ENCODE data around the gene COG2. TPM values are rescaled to one million over a fixed set of nuclear protein-coding genes. Genes with fewer than 3 reads are reported as not detected.
A peak's percentile ranks its signal among the peaks of the same experiment; 100 is the strongest.

Gene COG2
- total RNA-seq, 4 donors from 2014 or later = 21.5 to 46.5 (median 27.4) TPM

- intact Hi-C loops (cut with DNase I; ENCODE audit: low total_unique reads) = loop anchor here (2.0 to 5.0 kb wide), 2 partner anchors 223 to 335 kb away; partner anchors contain the start of genes ARV1, C1orf198 and TTC13
- no peaks in the 10 kb centered on the region for H3K27me3 ChIP-seq
- no peak for DNase-seq
- peak overlapping the region in 3 of 4 donors; percentile 77 to 89 (median 78) for H3K4me3 ChIP-seq
- no peaks in the 10 kb centered on the region for H3K9me3 ChIP-seq
- TF ChIP-seq CTCF (IDR thresholded peaks at IDR 0.05 in 4 of 5, conservative IDR thresholded peaks at IDR 0.05 in 1 of 5) (no peak), POLR2A (IDR thresholded peaks at IDR 0.05) (no peak)
- H3K36me3 ChIP-seq = no peaks in the 10 kb centered on the region
- peak overlapping the region in 1 of 4 donors; percentile 85 for H3K27ac ChIP-seq
- H3K4me1 ChIP-seq = peaks cover 21 to 29% of the 10 kb centered on the region in 2 donors
- in situ Hi-C loops (cut with MboI; ENCODE audit: low sequenced_read_pairs in 4 of 4) = loop anchor here in 1 of 4 donors (25.0 kb wide), 1 partner anchor 118 kb away; no protein-coding TSS in a partner anchor
- no peak for ATAC-seq
Measured at GRCh38 chr1:230643908-230644307, 1.6 kb downstream of the COG2 start.

GRCh38 chr1:230646710-230647302 lies 4.5 kb downstream of the COG2 start:
- ATAC-seq = no peak
- no peaks in the 10 kb centered on the region for H3K27me3 ChIP-seq
- no peak for DNase-seq
- no peaks in the 10 kb centered on the region for H3K9me3 ChIP-seq
- intact Hi-C loops (cut with DNase I; ENCODE audit: low total_unique reads) = no loop called here
- no peaks in the 10 kb centered on the region for H3K36me3 ChIP-seq
- in situ Hi-C loops (cut with MboI; ENCODE audit: low sequenced_read_pairs in 4 of 4) = loop anchor here in 1 of 4 donors (25.0 kb wide), 1 partner anchor 115 kb away; no protein-coding TSS in a partner anchor
- TF ChIP-seq CTCF (IDR thresholded peaks at IDR 0.05 in 4 of 5, conservative IDR thresholded peaks at IDR 0.05 in 1 of 5) (no peak), POLR2A (IDR thresholded peaks at IDR 0.05) (no peak)
- no peak overlapping the region for H3K27ac ChIP-seq
- H3K4me3 ChIP-seq = no peak overlapping the region
- H3K4me1 ChIP-seq = peaks cover 21 to 33% of the 10 kb centered on the region in 2 donors

GRCh38 chr1:230647321-230647720 lies 5.0 kb downstream of the COG2 start:
- no peaks in the 10 kb centered on the region for H3K9me3 ChIP-seq
- no peak for ATAC-seq
- H3K36me3 ChIP-seq = no peaks in the 10 kb centered on the region
- no peak for DNase-seq
- H3K4me3 ChIP-seq = no peak overlapping the region
- H3K4me1 ChIP-seq = peaks cover 21 to 33% of the 10 kb centered on the region in 2 donors
- in situ Hi-C loops (cut with MboI; ENCODE audit: low sequenced_read_pairs in 4 of 4) = loop anchor here in 1 of 4 donors (25.0 kb wide), 1 partner anchor 115 kb away; no protein-coding TSS in a partner anchor
- H3K27me3 ChIP-seq = no peaks in the 10 kb centered on the region
- no peak for TF ChIP-seq CTCF (IDR thresholded peaks at IDR 0.05 in 4 of 5, conservative IDR thresholded peaks at IDR 0.05 in 1 of 5)
- TF ChIP-seq POLR2A (IDR thresholded peaks at IDR 0.05) = no peak
- H3K27ac ChIP-seq = no peak overlapping the region
- intact Hi-C loops (cut with DNase I; ENCODE audit: low total_unique reads) = no loop called here

GRCh38 chr1:230648114-230648513 lies 5.8 kb downstream of the COG2 start:
- no peaks in the 10 kb centered on the region for H3K9me3 ChIP-seq
- peaks cover 18 to 31% of the 10 kb centered on the region in 2 donors for H3K4me1 ChIP-seq
- intact Hi-C loops (cut with DNase I; ENCODE audit: low total_unique reads) = no loop called here
- no peak overlapping the region for H3K27ac ChIP-seq
- no peak for TF ChIP-seq CTCF (IDR thresholded peaks at IDR 0.05 in 4 of 5, conservative IDR thresholded peaks at IDR 0.05 in 1 of 5)
- TF ChIP-seq POLR2A (IDR thresholded peaks at IDR 0.05) = no peak
- H3K27me3 ChIP-seq = no peaks in the 10 kb centered on the region
- H3K36me3 ChIP-seq = no peaks in the 10 kb centered on the region
- in situ Hi-C loops (cut with MboI; ENCODE audit: low sequenced_read_pairs in 4 of 4) = loop anchor here in 1 of 4 donors (25.0 kb wide), 1 partner anchor 114 kb away; no protein-coding TSS in a partner anchor
- no peak overlapping the region for H3K4me3 ChIP-seq
- no peak for DNase-seq
- ATAC-seq = no peak

Data from gastrocnemius medialis (tissue), 4 donors.